ENCODE results near the gene DCHS1.

Gene DCHS1

DNA sequence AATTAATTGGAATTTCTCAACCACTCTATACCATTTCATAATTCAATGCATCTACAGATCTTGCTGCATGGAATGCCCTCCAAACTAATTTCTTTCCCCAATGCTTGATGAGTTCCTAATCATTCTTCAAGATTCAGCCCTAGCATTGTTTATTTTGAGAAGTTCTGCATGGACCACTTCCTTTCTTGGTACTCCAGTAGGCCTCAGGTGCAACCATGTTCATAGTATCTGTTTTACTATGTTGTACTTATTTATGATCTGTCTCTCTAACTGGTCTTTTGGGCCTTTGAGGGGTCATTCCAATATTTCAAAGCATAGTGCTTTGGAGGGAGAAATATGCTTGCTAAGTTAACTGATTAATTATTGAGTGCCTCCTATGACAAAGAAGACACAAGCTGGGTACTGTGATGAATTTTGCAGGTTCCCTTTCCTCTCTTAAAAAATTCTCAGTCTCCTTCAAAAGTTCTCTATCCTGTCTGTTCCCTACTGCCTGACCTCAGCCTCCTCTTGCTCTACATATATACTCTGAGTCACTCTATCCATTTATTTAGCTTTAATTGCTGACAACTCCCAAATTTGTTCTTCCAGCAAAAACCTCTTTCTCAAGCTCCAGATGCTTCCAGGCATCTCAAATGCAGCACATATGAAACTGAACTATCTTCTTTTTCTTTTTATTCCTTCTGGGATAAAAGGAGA lies 18.1 kb upstream of the DCHS1 start:
- no peak for DNase-seq

DNA sequence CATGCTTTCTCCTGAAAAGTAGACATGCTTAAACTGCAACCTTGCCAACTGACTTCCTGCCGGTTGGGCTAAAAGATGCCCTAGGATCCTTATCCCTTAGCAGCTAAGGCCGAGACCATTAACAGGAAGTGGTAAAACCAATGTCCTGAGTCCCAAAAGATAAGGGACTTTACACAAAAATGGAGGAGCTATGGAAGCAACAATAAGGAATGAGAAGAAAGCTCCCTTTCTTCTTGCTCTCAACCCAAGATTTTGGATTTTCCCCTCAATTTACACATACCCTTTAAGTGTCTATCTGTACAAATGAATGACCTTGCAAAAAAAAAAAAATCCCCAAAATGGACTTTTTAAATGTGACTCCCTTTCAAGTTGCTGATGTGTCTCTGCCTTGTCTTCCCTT lies 16.4 kb upstream of the DCHS1 start:
- DNase-seq, result no peak

DNA sequence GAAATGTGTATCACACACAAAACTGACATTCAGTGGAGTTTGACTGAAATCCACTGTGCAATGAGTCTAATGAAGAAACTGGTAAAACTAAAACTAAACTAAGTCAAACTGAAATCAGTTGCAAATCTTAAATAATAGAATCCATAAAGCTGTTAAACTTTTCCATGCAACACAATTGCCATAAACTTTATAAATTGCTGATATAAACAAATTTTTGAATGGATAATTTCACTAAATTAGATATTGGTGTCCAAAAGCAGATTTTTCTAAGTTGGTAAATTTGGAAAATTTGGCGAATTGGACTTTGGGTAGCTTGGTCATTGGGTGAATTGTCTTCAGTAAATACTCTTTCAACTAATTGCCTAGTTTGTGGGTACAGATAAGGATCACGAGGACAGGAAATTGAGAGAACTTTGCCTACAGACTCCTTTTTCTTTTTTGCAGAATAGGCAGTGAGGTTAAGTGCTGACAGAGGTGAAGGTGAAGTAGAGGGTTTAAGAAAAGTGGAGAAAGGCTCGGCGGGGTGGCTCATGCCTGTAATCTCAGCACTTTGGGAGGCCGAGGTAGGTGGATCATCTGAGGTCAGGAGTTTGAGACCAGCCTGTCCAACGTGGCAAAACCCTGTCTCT lies 14.7 kb upstream of the DCHS1 start:
- DNase-seq, result no peak

DNA sequence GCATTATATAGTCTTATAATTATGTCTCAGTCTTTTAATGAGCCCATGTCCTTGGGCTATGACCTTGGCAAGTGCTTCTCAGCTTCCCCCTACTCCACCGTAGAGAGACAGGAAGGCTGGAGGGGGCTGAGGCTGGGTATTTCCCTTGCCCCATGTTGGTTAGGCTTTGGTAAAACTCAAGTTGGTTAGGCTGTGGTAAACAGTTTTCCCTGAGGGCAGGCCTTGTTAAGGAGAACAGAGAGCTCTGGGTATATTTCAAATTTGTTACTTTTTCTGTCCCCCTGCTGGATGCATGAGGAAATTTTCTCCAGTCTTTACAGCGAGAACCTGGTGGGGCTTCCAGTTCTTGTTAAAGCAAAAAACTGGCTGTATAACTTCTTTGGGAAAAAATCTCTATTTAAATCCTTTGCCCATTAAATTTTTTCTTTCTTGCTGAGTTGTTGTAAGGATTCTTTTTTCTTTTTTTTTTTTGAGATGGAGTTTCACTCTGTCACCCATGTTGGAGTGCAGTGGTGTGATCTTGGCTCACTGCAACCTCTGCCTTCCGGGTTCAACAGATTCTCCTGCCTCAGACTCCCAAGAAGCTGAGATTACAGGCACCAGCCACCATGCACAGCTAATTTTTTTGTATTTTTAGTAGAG lies 12.2 kb upstream of the DCHS1 start:
- DNase-seq, result no peak

DNA sequence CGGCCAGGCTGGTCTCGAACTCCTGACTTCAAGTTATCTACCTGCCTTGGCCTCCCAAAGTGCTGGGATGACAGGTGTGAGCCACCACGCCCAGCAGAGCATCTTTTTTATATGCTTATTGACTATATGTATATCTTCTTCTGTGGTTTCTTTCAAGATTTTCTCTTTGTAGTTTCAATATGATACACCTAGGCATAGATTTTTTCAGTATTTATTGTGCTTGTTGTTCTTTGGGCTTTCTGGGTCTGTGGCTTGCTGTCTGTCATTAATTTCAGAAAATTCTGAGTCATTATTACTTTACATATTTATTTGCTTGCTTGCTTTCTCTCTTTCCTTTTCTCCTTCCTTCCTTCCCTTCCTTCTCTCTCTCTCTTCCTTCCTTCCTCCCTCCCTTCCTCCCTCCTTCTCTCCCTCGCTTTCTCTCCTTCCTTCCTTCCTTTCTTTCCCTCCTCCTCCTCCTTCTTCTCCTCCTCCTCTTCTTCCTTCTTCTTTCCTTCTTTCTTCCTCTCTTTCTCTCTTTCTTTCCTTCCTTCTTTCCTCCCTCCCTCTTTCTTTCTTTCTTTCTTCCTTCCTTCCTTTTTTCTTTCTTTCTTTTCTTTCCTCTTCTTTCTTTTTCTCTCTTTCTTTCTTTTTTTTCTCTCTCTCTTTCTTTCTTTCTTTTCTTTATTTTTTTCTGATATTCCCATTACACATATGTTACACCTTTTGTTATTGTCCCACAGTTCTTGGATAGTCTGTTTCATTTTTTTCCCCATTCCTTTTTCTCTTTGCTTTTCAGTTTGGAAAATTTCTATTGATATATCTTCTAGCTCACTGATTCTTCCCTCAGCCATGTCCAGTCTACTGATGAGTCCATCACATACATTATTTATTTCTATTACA lies 10.9 kb upstream of the DCHS1 start:
- DNase-seq, result no peak

DNA sequence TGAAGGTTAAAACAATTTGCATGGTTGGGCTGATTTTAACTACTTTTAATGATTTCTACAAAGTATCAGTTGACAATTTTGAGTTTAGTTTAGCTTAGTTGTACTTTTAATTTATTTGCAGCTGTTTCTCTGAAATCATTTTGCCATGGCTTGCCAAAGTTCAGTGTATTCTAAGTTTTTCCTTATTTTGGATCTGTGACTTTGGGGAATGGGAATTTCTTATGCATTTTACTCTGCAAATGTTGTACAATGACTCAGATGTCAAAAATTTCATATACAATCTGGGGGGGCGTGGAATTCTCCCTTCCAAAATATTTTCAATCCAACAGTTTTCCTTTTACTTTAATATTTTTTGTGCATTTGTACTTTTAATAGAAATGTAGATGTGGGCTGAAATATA lies 8.9 kb upstream of the DCHS1 start:
- no peak for DNase-seq

DNA sequence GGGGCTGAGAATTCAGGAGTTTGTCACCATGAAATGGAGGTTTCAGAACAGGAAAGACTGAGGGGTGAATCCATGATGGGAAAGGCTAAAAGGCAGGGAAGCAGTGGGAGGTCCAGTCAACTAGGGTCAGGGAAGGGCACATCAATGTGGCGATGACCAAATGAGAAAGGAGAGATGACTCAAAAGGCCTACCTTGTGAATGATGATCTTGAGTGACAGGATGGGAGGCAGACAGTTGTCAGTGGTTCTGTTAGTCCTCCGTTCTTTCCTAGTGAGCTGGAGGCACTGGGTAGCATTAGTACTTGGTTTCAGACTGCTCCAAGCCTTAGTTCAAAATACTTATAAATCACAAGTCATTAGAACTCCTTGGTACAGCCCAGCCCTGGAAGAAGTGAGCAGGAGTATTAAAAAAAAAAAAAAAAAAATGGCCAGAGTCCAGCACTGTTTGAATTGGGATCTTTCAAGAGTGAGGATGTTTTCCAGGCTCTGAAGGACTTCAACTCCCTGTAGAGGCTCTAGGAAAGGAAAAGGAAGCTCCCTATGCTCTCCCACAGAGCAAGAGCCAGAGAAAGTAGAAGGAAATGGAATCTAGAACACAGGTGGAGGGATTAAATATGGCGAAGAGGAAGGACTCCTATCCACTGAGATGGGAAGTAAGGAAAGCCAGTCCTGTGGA lies 8.3 kb upstream of the DCHS1 start:
- DNase-seq, result no peak

DNA sequence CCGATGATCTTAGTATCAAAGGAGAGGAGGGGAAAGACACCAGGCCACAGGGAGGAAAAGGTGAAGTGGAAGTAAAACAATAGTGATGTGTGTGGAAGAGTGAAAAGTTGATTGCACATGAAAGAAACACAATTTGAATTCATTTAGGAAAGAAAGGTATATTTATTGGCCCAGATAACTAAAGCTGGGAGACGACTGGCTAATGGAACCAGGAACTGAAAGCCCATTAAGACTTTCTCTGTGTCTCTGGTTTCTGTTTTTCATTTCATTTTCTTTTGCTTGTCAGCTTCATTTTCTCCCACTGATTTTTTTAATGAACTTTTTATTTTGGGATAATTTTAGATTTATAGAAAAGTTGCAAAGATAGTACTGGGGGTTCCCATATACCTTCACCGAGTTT lies 5.1 kb upstream of the DCHS1 start:
- no peak for DNase-seq

DNA sequence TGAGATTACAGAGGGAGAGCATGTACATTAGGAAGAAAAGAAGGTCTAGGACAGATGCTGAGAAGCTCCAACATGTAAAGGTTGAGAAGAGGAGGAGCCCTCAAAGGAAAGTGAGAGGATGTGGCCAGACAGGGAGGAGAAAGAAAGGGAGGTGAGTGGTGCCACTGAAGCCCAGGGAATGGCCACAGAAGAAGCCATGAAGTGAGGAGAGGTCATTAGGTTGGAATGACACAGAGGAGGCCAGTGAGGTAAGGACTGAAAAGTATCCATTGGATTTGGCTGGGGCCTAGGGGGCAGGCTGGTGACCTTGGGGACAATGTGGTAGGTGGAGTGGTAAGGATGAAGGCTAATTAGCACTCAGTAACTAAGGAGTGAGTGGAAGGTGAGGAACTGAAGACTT lies 3.0 kb upstream of the DCHS1 start:
- no peak for DNase-seq

DNA sequence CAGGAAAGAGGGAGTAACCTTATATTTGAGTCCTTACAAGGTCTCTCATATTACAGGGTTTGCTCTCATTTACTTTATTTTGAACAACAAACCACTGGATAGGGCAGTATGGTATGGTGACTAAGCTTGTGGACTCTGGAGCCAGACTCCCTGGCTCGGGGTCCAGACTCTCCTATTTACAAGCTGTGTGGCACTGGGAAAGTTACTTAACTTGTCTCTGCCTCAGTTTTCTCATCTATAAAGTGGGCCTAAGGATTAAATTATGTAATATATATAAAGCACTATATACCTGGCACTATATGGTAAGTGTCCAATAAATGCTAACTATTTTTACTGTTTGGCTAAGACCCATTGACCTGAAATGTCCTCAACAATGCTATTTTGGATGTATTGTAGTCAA lies 1.7 kb upstream of the DCHS1 start:
- DNase-seq, result no peak

DNA sequence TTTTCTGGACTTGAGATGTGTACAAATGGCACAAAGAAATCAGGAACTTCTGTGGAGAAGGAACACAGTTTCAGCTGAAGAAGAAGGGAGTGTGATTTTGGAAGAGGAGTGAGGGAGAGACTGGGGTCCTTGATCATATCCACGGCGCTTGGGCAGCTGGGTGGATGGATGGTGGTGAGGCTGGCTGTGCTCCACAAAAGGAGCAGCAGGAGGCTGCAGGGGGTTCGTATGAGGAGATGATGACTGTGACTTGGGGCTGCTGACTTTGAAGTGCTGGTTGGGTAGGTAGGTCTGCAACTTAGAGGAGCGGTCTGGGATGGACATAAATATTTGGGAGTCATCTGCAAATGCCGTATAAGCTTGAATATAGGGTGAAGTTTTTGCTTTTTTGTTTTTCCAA lies 1.3 kb upstream of the DCHS1 start:
- no peak for DNase-seq

DNA sequence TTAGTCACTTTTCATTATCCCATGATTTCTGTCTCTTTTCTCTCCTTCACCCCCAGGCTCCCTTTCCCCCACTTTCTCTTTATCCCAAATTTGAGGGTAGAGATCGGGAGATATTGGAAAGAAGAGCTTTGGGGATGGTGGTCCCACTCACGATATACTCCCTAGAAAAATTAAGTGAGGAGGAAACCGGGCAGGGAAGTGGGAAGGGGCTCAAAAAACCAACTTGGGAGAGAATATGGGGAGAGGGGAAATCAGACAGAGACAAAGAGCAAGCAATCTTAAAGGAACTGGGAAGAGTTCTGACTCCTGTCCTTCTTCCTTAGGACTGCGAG lies 941 bp upstream of the DCHS1 start:
- no peak for DNase-seq

DNA sequence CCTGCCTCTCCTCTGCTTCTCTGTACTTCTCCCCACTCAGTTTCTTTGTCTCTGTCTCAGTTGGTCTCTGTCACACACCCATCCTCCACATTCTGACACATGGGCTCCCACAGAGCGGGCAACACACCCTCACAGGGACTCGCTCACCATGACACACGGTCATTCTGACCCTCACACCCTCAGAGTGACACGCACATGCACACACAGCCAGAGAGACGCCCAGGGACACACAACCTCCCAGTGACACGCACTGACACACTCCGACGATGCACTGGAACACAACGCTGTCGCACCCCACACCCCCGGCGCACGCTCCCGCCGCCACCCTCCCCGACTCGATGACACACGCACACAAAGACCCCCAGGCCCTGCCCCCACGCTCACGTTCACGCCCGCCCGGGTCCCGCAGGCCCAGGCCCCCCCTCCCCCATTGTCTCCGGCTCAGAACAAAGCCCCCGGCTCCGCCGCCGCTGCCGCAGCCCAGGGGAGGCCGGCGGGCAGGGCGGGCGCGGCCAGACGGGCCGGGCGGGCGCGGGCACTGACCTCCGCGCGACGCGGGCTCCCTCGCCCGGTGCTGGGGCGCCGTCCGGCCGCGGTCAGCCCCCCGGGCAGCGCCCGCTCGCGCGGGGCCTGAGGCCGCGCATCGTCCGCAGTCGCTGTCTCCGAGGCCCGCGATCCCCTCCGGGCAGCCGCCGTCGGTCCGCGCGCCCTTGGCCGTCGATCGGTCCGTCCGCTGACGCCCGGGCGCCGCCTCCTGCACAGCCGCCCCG lies 404 bp downstream of the DCHS1 start:
- DNase-seq, result no peak

DNA sequence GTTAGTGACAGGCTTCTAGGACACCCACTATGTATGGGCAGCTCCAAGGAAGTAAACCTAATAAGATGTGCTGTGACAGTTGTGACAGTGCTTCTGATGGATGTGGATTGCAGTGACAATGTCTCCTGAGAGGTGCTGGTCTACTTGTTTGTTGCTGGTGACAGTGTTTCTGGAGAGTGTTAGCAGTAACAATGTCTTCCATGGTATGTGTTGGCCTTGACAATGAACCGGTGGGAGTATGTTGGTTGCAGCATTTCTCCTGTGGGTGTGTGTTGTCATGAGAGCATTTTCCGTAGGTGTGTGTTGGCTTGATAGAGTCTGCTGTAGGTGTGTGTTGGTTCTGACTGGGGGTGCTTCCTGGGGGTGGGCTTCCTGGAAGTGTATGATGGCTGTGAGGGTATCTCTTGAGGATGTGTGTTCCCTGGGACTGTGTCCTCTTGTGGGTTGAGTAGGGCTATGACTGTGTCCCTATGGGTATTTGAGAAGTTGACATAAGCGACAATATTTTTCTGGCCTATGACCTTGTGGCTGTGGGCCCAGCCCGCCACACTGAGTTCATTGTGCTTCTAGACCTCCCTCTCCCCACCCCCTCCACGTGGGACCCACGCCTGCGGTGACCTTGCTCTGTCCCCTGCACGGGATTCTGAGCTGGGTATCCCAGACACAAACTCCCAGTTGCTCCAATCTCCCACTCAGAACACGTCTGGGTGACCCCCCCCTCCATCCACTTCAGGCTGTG lies 1.2 kb downstream of the DCHS1 start:
- no peak for DNase-seq

DNA sequence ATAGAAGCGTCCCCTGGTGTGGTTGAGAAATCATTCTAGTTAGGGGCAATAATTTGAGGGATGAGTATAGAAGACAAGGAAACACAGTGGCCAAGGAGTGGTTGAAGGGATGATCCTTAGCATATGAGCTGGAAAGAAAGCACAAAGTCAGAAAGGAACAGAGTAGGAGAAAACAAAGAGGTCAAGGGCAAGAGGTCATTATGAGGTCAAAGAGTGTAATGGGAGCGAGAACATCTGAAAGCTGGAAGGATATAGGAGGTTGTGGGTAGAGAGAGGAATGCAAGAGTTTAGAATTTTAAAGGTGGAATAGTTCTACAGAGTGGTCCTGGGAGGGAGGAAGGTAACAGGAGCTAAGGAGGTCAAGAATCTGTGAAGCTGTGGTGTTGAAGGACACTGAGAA lies 2.0 kb downstream of the DCHS1 start:
- DNase-seq, result no peak

DNA sequence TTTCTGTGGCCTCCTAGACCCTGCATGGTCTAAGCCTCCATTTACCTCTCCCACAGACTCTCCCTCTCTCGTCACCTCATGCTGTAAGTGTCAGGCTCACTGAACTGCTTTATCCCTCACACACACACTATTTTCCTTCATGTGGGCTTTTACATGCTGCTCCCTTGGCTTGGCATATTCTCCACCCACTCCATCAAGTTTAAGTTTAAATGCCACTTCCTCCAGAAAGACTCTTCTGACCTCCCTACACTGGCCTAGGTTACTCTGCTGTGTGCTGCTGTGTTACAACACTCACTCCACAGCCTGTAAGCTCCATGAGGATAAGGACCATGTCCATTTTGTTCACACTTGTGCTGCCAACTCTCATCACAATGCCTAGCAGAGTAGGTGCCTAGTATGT lies 2.5 kb downstream of the DCHS1 start:
- DNase-seq, result no peak

DNA sequence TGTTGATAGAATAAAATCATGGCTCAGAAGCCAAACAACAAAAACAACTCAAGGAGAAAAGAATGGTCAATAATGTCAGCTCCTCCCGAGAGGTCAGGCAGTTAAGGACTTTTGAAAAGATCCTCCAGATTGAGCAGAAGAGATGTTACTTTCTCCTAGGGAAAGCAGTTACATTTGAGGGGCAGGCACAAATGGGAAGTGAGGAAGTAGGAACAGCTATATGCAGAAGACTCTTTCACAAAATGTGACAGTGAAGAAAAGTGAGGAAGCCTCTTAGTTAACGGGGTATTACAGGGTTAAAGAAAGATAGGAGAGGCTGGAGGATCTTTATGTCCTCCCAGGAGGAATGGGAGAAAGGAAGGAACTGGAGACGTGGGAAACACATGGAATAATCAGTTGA lies 3.4 kb downstream of the DCHS1 start:
- DNase-seq, result no peak

DNA sequence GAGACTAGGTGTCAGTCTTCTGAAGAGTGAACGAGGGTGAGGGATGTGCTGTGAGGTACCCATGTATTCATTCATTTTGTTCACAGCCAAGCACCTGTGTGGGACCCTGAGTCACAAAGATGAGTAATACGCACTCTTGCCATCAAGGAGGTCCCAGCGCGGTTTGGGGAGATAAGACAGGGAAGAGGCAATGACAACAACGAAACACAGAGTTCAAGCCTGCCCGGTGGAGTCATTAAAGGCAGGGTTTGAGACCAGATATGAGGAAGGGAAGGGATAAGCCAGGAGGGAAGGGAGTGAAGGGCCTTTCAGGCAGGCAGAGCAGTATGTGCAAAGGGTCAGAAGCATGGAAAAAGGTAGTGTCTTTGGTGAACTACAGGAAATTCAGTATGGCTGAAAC lies 4.6 kb downstream of the DCHS1 start:
- DNase-seq, result no peak

DNA sequence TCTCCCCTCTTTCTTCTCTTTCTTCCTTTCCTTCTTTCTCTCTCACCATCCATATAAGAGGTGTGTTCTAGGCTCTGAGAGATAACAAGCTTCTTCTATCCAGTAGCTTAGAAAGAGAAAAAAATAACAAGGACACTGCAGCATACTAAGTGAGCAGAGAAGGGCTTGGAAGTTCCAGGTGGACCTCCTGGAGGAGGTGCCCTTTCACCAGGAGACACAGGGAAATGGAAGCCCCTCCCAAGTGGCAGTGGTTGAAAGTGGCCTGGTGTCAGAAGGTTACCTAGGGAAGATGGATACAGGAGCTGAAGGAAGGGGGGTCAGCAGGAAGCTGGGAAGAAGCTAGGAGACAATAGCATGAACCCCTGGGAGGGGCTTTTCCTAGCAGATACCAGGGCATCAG lies 5.5 kb downstream of the DCHS1 start:
- no peak for DNase-seq

DNA sequence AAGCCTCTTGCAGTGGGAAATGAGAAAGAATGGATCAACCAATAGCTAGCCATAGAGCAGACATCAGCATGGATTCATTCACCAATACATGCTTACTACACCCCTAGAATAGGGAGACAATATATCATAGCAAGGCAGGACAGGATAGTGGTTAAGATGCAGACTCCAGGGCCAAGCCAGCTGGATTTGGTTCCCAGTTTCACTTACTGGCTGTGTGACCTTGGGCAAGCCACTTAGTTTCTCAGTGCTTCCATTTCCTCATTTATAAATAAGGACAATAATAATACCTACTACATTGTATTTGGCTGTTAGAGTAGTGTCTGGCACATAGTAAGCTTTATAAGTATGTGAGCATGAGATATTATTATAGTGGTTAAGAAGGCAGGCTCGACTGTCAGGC lies 7.1 kb downstream of the DCHS1 start:
- DNase-seq, result no peak

DNA sequence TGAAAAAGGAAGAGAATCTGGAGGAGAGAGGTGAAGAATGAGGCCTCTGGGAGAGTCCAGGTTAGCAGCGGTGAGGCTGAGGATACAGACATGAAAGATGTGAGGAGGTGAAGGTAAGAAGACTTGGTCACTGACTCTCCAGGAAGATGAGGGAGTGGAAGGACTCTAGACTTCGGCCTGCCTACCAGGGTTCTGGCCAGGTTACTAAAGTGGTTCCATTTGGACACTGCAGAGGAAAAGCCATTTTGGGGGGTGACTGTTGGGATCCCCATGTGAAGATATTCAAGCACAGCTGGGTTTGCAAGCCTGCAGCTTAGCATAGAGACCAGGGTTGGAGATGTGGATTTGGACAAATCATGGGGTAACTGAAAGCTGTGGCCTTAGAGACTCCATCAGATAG lies 7.8 kb downstream of the DCHS1 start:
- no peak for DNase-seq

Measured in NCI-H1417 treated with DMSO at 0.1 percent for 48 hours (cell line).